HG02571 (cell line): Measurements from ENCODE around the gene USP44.
"Not testable (repeated sequence)": the region's sequence is repeated elsewhere in the genome, so short reads cannot be mapped to it uniquely, and the experiment has no call there.

Experiments
- ATAC-seq: cut with Tn5 transposase; IDR thresholded peaks from one replicate; pipeline ENCODE4 v1.9.1; 2021; ENCODE audit warnings: mild to moderate bottlenecking, moderate library complexity; ENCODE audit not compliant: unreplicated experiment

The USP44 gene

GRCh38 chr12:95511977-95512376, 39.3 kb downstream of the USP44 start:
- no peak for ATAC-seq

GRCh38 chr12:95509300-95509699, 42.0 kb downstream of the USP44 start:
- ATAC-seq, result no peak

- ATAC-seq, result no peak
These were observed 44.4 kb downstream of the USP44 start for GRCh38 chr12:95506707-95507523.

GRCh38 chr12:95505039-95505438, 46.2 kb downstream of the USP44 start:
- ATAC-seq, result no peak

- ATAC-seq, result no peak
These were observed 47.1 kb downstream of the USP44 start for GRCh38 chr12:95504140-95504539.

- no peak for ATAC-seq
These were observed 51.5 kb downstream of the USP44 start for GRCh38 chr12:95499772-95500171.

- ATAC-seq, result no peak
These were observed 52.3 kb downstream of the USP44 start for GRCh38 chr12:95498968-95499367.

GRCh38 chr12:95497031-95497430, 54.2 kb downstream of the USP44 start:
- no peak for ATAC-seq

- ATAC-seq, result no peak
These were observed 55.8 kb downstream of the USP44 start for GRCh38 chr12:95495433-95495832.

GRCh38 chr12:95494888-95495287, 56.4 kb downstream of the USP44 start:
- no peak for ATAC-seq

- ATAC-seq, result no peak
These were observed 58.8 kb downstream of the USP44 start for GRCh38 chr12:95492462-95492861.

GRCh38 chr12:95487024-95487423, 64.3 kb downstream of the USP44 start:
- ATAC-seq, result no peak

- ATAC-seq, result no peak
These were observed 66.8 kb downstream of the USP44 start for GRCh38 chr12:95484524-95484923.

GRCh38 chr12:95482564-95482963, 68.7 kb downstream of the USP44 start:
- not testable (repeated sequence) for ATAC-seq

- no peak for ATAC-seq
These were observed 69.4 kb downstream of the USP44 start for GRCh38 chr12:95481888-95482287.

- no peak for ATAC-seq
These were observed 70.2 kb downstream of the USP44 start for GRCh38 chr12:95481072-95481471.

- no peak for ATAC-seq
These were observed 71.0 kb downstream of the USP44 start for GRCh38 chr12:95480230-95480629.

GRCh38 chr12:95474660-95474958, 76.7 kb downstream of the USP44 start:
- no peak for ATAC-seq

GRCh38 chr12:95473884-95474659, 77.2 kb downstream of the USP44 start, which contains the start of gene METAP2:
METAP2 (plus strand) TSS chr12:95474152; CDS start chr12:95474180, 28 bp downstream.
- peak; percentile 98 for ATAC-seq

- ATAC-seq, result peak; percentile 24
These were observed 77.9 kb downstream of the USP44 start for GRCh38 chr12:95473231-95473883.

GRCh38 chr12:95470300-95470699, 81.0 kb downstream of the USP44 start:
- ATAC-seq, result no peak
